K562 (cell line): Measurements from ENCODE around the gene INTS1. TPM values are rescaled to one million over a fixed set of nuclear protein-coding genes. Genes with fewer than 3 reads are reported as not detected.
A peak's percentile ranks its signal among the peaks of the same experiment; 100 is the strongest.

Experiments used
- CAMTA2 ChIP-seq: fragments of 250-450 bp; sonication (Bioruptor Pico); conservative IDR thresholded peaks from 2 replicates; pipeline ENCODE4 v1.5.1; 2022
- CHD7 ChIP-seq: fragments of 200-600 bp; sonication (generic); IDR thresholded peaks from one replicate; pipeline ENCODE4 v1.6.1; 2012; ENCODE audit warnings: mild to moderate bottlenecking, low read depth, low read length, inconsistent platforms
- DLX4 ChIP-seq: fragments of 250-450 bp; sonication (Bioruptor Pico); IDR thresholded peaks from 2 replicates; pipeline ENCODE4 v1.6.1; 2021; ENCODE audit warnings: mild to moderate bottlenecking
- GATAD2B ChIP-seq: fragments of 450-650 bp; IDR thresholded peaks from 2 replicates; pipeline ENCODE4 v1.6.1; 2017; ENCODE audit warnings: mild to moderate bottlenecking, borderline replicate concordance
- GMEB1 ChIP-seq: fragments of 250-450 bp; sonication (Bioruptor Pico); IDR thresholded peaks from 2 replicates; pipeline ENCODE4 v1.4.0; 2020; ENCODE audit warnings: mild to moderate bottlenecking
- ILK ChIP-seq: fragments of 450-650 bp; IDR thresholded peaks from 2 replicates; pipeline ENCODE4 v1.6.1; 2016; ENCODE audit warnings: missing genetic modification characterization, low read depth, mild to moderate bottlenecking, missing compliant biosample characterization, moderate library complexity, borderline replicate concordance
- MIER1 ChIP-seq: fragments of 450-650 bp; IDR thresholded peaks from 2 replicates; pipeline ENCODE4 v1.6.1; 2016; ENCODE audit warnings: antibody characterized with exemption, mild to moderate bottlenecking, low read depth
- RB1 ChIP-seq: fragments of 450-650 bp; IDR thresholded peaks from 2 replicates; pipeline ENCODE4 v1.6.1; 2017; ENCODE audit warnings: low read depth, mild to moderate bottlenecking
- ZBTB1 ChIP-seq: sonication (generic); formaldehyde crosslinking; IDR thresholded peaks from 2 replicates; pipeline ENCODE4 v1.8.1; 2023; ENCODE audit warnings: missing genetic modification reagents, low read depth, mild to moderate bottlenecking, borderline replicate concordance
- ZNF395 ChIP-seq: fragments of 200-800 bp; sonication (Bioruptor generic); IDR thresholded peaks from 2 replicates; pipeline ENCODE4 v1.6.1; 2017; ENCODE audit warnings: missing genetic modification characterization, missing compliant biosample characterization
- ZNF551 ChIP-seq: fragments of 250-450 bp; sonication (Bioruptor Pico); IDR thresholded peaks from 2 replicates; pipeline ENCODE4 v1.5.0; 2021; ENCODE audit warnings: mild to moderate bottlenecking, moderate library complexity
- polyA plus RNA-seq, 8 experiments: library from polyadenylated mRNA; depleted of rRNA in 4 of 8; stranded (reverse) in 5 of 8; unstranded in 3 of 8; fragments of >200 nt; fragmentation: Nextera tagmentation in 2 of 8; fragmentation: Illumina TruSeq in 1 of 8; extraction: Ambion mirVana in 2 of 8; extraction: Trizol in 1 of 8; gene quantifications; 2 replicates each; pipeline versions ENCODE4 v1.2.1 to v1.2.3, GENCODE V29; 2011 to 2014; ENCODE audit warnings: inconsistent platforms in 1 of 8, missing spikeins in 1 of 8
- total RNA-seq, 7 experiments: library from RNA; depleted of rRNA in 6 of 7; stranded (reverse); fragments of >200 nt in 6 of 7; fragmentation: Illumina TruSeq in 2 of 7; extraction: Trizol in 2 of 7; gene quantifications; 2 replicates each; pipeline versions ENCODE4 v1.2.1 to v1.2.3, GENCODE V29; 2011 to 2021; ENCODE audit warnings: low replicate concordance in 1 of 7

The INTS1 gene
- total and polyA plus RNA-seq, 9 of the 15 experiments (the other 6 are each of a cell fraction or from before 2014, with no cell fraction given): 0.34 to 119 (median 18.5) TPM

GRCh38 chr7:1460821-1461645 lies 43.2 kb downstream of the INTS1 start (continued):
- TF ChIP-seq CHD7 (no peak), DLX4 (no peak), CAMTA2 (CRISPR knock-in tag) (0 out of 2 replicates have a peak, but pooled peaks have one; percentile 45), ZBTB1 (CRISPR knock-in tag) (peak; percentile 94), ZNF551 (no peak), ZNF395 (CRISPR knock-in tag) (peak; percentile 94), GATAD2B (peak; percentile 74; the same call in 1 of the 2 replicates), RB1 (peak; percentile 45; the same call in 1 of the 2 replicates), MIER1 (peak; percentile 58), ILK (no peak), GMEB1 (peak; percentile 29; the same call in 1 of the 2 replicates)
